ENCODE data around the gene ORAI2.

ORAI2 gene

DNA sequence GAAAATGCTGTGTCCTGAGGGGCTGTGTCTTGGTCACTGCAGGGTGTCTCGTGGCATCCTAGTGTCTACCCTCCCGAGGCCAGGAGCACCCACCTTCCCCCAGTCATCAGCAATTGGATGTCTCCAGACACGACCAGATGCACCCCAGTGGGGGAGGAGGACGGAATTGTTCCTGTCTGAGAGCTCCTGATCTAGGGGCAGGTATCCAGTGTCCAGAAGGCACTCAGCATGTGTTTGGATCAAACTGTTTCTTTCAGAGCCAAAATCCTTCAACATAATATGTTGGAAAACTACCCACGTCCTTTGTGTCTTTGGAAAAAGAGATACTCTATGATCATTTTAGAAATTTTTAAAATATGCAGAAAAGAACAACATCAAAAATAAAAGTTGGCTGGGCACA, 20.3 kb upstream of the ORAI2 start:
- DNase-seq (ENCODE audit: low read depth) = no peak
- H3K4me3 ChIP-seq (ENCODE audit: low read depth, low read length) = no peak overlapping the region
- TF ChIP-seq, protein P1, sequence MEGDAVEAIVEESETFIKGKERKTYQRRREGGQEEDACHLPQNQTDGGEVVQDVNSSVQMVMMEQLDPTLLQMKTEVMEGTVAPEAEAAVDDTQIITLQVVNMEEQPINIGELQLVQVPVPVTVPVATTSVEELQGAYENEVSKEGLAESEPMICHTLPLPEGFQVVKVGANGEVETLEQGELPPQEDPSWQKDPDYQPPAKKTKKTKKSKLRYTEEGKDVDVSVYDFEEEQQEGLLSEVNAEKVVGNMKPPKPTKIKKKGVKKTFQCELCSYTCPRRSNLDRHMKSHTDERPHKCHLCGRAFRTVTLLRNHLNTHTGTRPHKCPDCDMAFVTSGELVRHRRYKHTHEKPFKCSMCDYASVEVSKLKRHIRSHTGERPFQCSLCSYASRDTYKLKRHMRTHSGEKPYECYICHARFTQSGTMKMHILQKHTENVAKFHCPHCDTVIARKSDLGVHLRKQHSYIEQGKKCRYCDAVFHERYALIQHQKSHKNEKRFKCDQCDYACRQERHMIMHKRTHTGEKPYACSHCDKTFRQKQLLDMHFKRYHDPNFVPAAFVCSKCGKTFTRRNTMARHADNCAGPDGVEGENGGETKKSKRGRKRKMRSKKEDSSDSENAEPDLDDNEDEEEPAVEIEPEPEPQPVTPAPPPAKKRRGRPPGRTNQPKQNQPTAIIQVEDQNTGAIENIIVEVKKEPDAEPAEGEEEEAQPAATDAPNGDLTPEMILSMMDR (conservative IDR thresholded peaks at IDR 0.05; ENCODE audit: low read depth, low read length) = no peak

DNA sequence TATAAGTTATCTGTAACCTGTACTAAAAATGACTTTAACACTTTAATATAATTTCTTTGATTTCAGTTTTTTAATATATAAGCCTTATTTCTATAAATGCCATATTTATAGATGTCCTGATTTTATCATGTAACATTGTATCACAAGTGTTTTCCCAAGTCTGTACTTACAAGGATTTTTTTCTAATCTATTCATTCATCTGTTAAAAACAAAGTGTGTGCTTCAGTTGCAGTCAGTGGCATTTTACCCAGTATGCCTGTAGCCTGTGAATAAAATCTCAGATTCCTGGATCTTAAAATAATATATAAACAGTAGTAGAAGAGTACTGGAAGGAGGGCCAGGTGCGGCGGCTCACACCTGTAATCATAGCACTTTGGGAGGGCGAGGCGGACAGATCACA, 19.8 kb upstream of the ORAI2 start:
- TF ChIP-seq, protein P1 (conservative IDR thresholded peaks at IDR 0.05; ENCODE audit: low read depth, low read length) = no peak
- no peak overlapping the region for H3K4me3 ChIP-seq (ENCODE audit: low read depth, low read length)
- no peak for DNase-seq (ENCODE audit: low read depth)

GRCh38 chr7:102415685-102416225, 17.6 kb upstream of the ORAI2 start:
- no peak for DNase-seq (ENCODE audit: low read depth)
- TF ChIP-seq, protein P1 (conservative IDR thresholded peaks at IDR 0.05; ENCODE audit: low read depth, low read length) = no peak
- no peak overlapping the region for H3K4me3 ChIP-seq (ENCODE audit: low read depth, low read length)

GRCh38 chr7:102416406-102416805, 17.0 kb upstream of the ORAI2 start:
- DNase-seq (ENCODE audit: low read depth) = no peak

GRCh38 chr7:102417105-102417504, 16.3 kb upstream of the ORAI2 start:
- TF ChIP-seq, protein P1 (conservative IDR thresholded peaks at IDR 0.05; ENCODE audit: low read depth, low read length) = no peak
- no peak overlapping the region for H3K4me3 ChIP-seq (ENCODE audit: low read depth, low read length)
- DNase-seq (ENCODE audit: low read depth) = no peak

More at GRCh38 chr7:102416406-102416805, 17.0 kb upstream of the ORAI2 start:
- no peak overlapping the region for H3K4me3 ChIP-seq (ENCODE audit: low read depth, low read length)
- TF ChIP-seq, protein P1 (conservative IDR thresholded peaks at IDR 0.05; ENCODE audit: low read depth, low read length) = no peak

GRCh38 chr7:102418592-102418991, 14.8 kb upstream of the ORAI2 start:
- no peak overlapping the region for H3K4me3 ChIP-seq (ENCODE audit: low read depth, low read length)
- TF ChIP-seq, protein P1 (conservative IDR thresholded peaks at IDR 0.05; ENCODE audit: low read depth, low read length) = no peak

DNA sequence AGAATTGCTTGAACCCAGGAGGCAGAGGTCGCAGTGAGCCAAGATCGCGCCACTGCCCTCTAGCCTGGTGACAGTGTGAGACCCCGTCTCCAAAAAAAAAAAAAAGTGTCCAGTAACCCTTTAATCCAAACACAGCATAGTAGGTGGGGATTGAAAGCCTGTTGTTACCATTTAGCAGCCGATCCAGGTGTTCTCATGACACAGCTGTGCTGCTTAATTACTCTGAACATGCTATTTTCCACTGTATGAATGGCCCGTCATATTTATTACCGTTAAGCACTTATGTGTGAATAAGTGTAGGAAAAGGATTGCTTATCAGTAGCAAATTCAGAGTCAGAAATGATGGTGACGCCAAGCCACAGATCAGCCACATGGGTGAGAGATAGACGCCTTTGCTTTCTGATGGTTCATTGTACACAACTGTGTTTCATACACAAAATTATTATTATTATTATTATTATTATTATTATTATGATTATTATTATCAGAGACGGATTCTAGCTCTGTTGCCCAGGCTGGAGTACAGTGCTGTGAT, 11.6 kb upstream of the ORAI2 start:
- TF ChIP-seq, protein P1 (conservative IDR thresholded peaks at IDR 0.05; ENCODE audit: low read depth, low read length) = no peak
- H3K4me3 ChIP-seq (ENCODE audit: low read depth, low read length) = no peak overlapping the region
- no peak for DNase-seq (ENCODE audit: low read depth)

More at GRCh38 chr7:102418592-102418991, 14.8 kb upstream of the ORAI2 start:
- no peak for DNase-seq (ENCODE audit: low read depth)
